Heart left ventricle (tissue), 16 donors: Measurements from ENCODE around the gene SMOC2. TPM values are rescaled to one million over a fixed set of nuclear protein-coding genes. Genes with fewer than 3 reads are reported as not detected.
"Not testable (repeated sequence)": the region's sequence is repeated elsewhere in the genome, so short reads cannot be mapped to it uniquely, and the experiment has no call there.

ENCODE experiments used
- ATAC-seq, 4 donors: fragments of 200-7000 bp; cut with Tn5 transposase; one replicate each; pipeline ENCODE4 v1.9.1; 2020 to 2022; ENCODE audit warnings: moderate library complexity in 4 of 4, mild to moderate bottlenecking in 3 of 4, moderate number of reproducible peaks in 1 of 4
- DNase-seq, 5 donors: peaks; one replicate each; pipeline ENCODE4 v3.0.0-alpha.2; 2020
- H3K27ac ChIP-seq, 12 donors: fragments of 200-600 bp; sonication (generic) in 4 of 12; one replicate each; pipeline versions ENCODE4 v1.5.0 to v1.8.0; 2016 to 2022; ENCODE audit warnings: mild to moderate bottlenecking in 2 of 12
- H3K27me3 ChIP-seq, 9 donors: fragments of 200-600 bp; sonication (generic) in 2 of 9; one replicate each; pipeline versions ENCODE4 v1.5.1 to v1.8.0; 2016 to 2022; ENCODE audit warnings: mild to moderate bottlenecking in 3 of 9
- H3K36me3 ChIP-seq, 9 donors: fragments of 200-600 bp; sonication (generic) in 2 of 9; one replicate each; pipeline versions ENCODE4 v1.5.0 to v1.8.0; 2018 to 2022; ENCODE audit warnings: mild to moderate bottlenecking in 2 of 9
- H3K4me1 ChIP-seq, 12 donors: fragments of 200-600 bp; sonication (generic) in 4 of 12; one replicate each; pipeline versions ENCODE4 v1.5.0 to v1.8.0; 2016 to 2022; ENCODE audit warnings: mild to moderate bottlenecking in 3 of 12
- H3K4me3 ChIP-seq, 12 donors: fragments of 200-600 bp; sonication (generic) in 4 of 12; one replicate each; pipeline versions ENCODE4 v1.5.0 to v1.8.0; 2017 to 2022; ENCODE audit warnings: mild to moderate bottlenecking in 9 of 12, moderate library complexity in 4 of 12
- H3K9me3 ChIP-seq, 12 donors: fragments of 200-600 bp; sonication (generic) in 4 of 12; one replicate each; pipeline versions ENCODE4 v1.5.0 to v1.8.0; 2016 to 2022; ENCODE audit warnings: mild to moderate bottlenecking in 1 of 12
- POLR2A ChIP-seq, 2 donors: fragments of 450-650 bp; IDR thresholded peaks; one replicate each; pipeline ENCODE4 v1.6.1; 2017; ENCODE audit warnings: antibody characterized with exemption in 2 of 2, mild to moderate bottlenecking in 2 of 2, moderate library complexity in 2 of 2
- WGBS, 4 donors: extraction: QIAGEN DNeasy Blood & Tissue Kit in 2 of 4; methylation state at CpG; one replicate each; pipeline versions ENCODE4 v1.1.5 to v1.1.7; 2013 to 2018; 5-methylcytosine and 5-hydroxymethylcytosine counted together
- intact Hi-C, 10 donors: fragments of 100-400 bp; cut with DNase I; formaldehyde crosslinking; loops; one replicate each; pipeline versions ENCODE4 v1.11.1 to v1.14.2; 2022
- polyA plus RNA-seq, 2 donors: library from polyadenylated mRNA; stranded (reverse); fragments of 200-250 nt; gene quantifications; one replicate each; pipeline ENCODE4 v1.2.3, GENCODE V29; 2013
- total RNA-seq, 9 donors: library from RNA; depleted of rRNA in 2 of 9; stranded (reverse); fragments of >200 nt in 2 of 9; fragmentation: NEBNext Ultra II Directional in 3 of 9; extraction: Animal tissue kit (Norgen Biotek cat#: 25700) in 3 of 9; gene quantifications; one replicate each; pipeline versions ENCODE4 v1.1.0 to v1.2.4, GENCODE V29; 2016 to 2023
- TF ChIP-seq, protein P1 (sequence below), 12 donors: fragments of 200-600 bp; sonication (generic) in 4 of 12; IDR thresholded peaks; one replicate each; pipeline versions ENCODE4 v1.5.0 to v1.8.0; 2018 to 2022; ENCODE audit warnings: antibody characterized with exemption in 12 of 12, mild to moderate bottlenecking in 5 of 12
- donor health status: ischemic (EF 13 %, LVEDD 7.1; RV severe dilation, severe dysfunction).
- donor health status: healthy with polysubstance abuse.
- donor health status: DM: no; HTN: yes; CAD: no.
- donor health status: DM: no; HTN: no; CAD: no.
- donor health status: ischemic (EF 25% LVEDD 6.9; RV normal size, moderate dysfunction).
- donor health status: ischemic (EF 25% LVEDD 5.7; RV mildly dilated, moderate dysfunction).
- donor health status: healthy.
- donor health status: DM: yes; HTN: yes; CAD: no.
- donor health status: ischemic (EF 35%, LVEDD 5.7; RV mildly dilated, moderate dysfunction).
- donor health status: nonischemic (EF 11% LVEDD 7.7; RV severe dilation, severe dysfunction).
- donor health status: DM: yes; HTN: yes; CAD: no.
- donor health status: PGD.
- donor health status: ischemic (EF 29% LVEDD 5.4; RV normal size, mild dysfunction).
- donor health status: nonischemic (EF 23%, LVEDD 6.1; RV moderate dilation, normal function).

The SMOC2 gene
- total and polyA plus RNA-seq, 11 donors, result 5.9 to 44.2 (median 15.7) TPM

GRCh38 chr6:168535711-168536110, 94.7 kb downstream of the SMOC2 start:
- intact Hi-C loops, result no loop called here
- DNase-seq (no peak), ATAC-seq (no peak)
- Histone ChIP-seq H3K9me3 (no peaks in the 10 kb centered on the region), H3K27me3 (no peaks in the 10 kb centered on the region), H3K4me3 (no peak overlapping the region), H3K36me3 (no peaks in the 10 kb centered on the region), H3K4me1 (peaks cover 0 to 55% (median 8%) of the 10 kb centered on the region in 12 donors), H3K27ac (peak overlapping the region in 6 of 12 donors; percentile 10 to 71 (median 34))
- TF ChIP-seq, protein P1, sequence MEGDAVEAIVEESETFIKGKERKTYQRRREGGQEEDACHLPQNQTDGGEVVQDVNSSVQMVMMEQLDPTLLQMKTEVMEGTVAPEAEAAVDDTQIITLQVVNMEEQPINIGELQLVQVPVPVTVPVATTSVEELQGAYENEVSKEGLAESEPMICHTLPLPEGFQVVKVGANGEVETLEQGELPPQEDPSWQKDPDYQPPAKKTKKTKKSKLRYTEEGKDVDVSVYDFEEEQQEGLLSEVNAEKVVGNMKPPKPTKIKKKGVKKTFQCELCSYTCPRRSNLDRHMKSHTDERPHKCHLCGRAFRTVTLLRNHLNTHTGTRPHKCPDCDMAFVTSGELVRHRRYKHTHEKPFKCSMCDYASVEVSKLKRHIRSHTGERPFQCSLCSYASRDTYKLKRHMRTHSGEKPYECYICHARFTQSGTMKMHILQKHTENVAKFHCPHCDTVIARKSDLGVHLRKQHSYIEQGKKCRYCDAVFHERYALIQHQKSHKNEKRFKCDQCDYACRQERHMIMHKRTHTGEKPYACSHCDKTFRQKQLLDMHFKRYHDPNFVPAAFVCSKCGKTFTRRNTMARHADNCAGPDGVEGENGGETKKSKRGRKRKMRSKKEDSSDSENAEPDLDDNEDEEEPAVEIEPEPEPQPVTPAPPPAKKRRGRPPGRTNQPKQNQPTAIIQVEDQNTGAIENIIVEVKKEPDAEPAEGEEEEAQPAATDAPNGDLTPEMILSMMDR (IDR thresholded peaks at IDR 0.05), result no peak
- no peak for TF ChIP-seq POLR2A (IDR thresholded peaks at IDR 0.05)
- 89 to 96% (median 93%) methylated on average over 21 to 22 of the region's 22 CpGs for WGBS, 4 donors

DNA sequence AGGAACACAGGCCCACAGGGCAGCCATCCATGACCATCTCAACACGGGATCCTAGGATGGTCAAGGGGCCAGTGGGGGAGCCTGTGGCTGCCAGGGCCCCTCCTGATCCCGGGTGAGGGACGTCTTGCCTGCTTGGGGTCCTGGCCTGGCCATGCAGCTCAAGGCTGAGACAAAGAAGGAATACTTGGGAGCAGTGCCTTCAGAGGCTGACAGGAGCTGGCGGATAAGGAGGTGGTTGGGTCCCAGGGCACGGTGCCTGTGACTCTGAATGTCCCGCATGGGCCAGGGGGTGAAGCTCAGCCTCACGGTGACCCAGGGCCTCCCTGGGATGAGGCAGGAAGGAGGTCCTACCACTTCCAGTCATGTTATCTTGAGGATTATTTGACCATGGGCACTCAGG, 95.2 kb downstream of the SMOC2 start:
- no peak for TF ChIP-seq POLR2A (IDR thresholded peaks at IDR 0.05)
- TF ChIP-seq, protein P1 (IDR thresholded peaks at IDR 0.05), result no peak
- DNase-seq, result no peak
- Histone ChIP-seq H3K27me3 (no peaks in the 10 kb centered on the region), H3K27ac (peak overlapping the region in 10 of 12 donors; percentile 10 to 71 (median 34)), H3K4me3 (no peak overlapping the region), H3K9me3 (no peaks in the 10 kb centered on the region), H3K4me1 (peaks cover 0 to 60% (median 10%) of the 10 kb centered on the region in 12 donors), H3K36me3 (no peaks in the 10 kb centered on the region)
- no peak for ATAC-seq
- intact Hi-C loops, result no loop called here
- 81 to 93% (median 86%) methylated on average over 7 of the region's 7 CpGs for WGBS, 4 donors

DNA sequence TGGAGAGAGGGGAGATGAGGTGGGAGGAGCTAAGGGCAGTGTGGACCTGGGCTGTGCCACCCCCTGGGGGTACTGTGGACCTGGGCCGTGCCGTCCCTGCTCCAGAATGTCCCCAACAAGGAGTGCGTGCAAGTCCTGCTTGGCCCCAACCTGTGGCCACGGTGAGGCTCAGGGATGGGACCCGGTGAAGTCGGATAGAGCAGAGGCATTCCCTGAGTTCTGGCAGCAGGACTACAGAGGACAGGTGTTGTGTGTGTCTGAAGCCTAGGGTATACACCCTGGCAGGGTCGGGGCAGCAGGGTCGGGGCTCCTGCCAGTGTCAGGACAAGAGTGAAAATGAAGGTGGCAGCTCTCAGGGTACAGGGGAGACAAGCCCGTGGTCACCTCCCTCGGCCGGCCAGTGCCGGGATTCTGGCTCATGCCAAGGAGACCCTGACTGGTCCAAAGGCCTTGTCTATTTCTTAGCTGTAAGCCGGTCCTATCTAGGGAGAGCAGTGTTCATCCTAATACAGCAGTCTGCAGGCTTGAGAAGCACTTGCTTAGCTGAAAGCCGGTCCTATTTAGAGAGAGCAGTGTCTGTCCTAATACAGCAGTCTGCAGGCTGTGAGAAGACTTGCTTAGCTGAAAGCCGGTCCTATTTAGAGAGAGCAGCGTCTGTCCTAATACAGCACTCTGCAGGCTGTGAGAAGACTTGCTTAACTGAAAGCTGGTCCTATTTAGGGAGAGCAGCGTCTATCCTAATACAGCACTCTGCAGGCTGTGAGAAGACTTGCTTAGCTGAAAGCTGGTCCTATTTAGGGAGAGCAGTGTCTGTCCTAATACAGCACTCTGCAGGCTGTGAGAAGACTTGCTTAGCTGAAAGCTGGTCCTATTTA, 95.9 kb downstream of the SMOC2 start:
- Histone ChIP-seq H3K27ac (peak overlapping the region in 10 of 12 donors; percentile 3 to 71 (median 44)), H3K4me3 (no peak overlapping the region), H3K4me1 (peaks cover 0 to 67% (median 15%) of the 10 kb centered on the region in 12 donors), H3K27me3 (no peaks in the 10 kb centered on the region), H3K36me3 (no peaks in the 10 kb centered on the region), H3K9me3 (no peaks in the 10 kb centered on the region)
- ATAC-seq (peak in 1 of 4 donors; percentile 21), DNase-seq (no peak)
- TF ChIP-seq, protein P1 (IDR thresholded peaks at IDR 0.05), result peak in 1 of 12 donors; percentile 16
- no peak for TF ChIP-seq POLR2A (IDR thresholded peaks at IDR 0.05)
- intact Hi-C loops, result no loop called here
- WGBS, 4 donors, result 80 to 84% (median 82%) methylated on average over 17 of the region's 17 CpGs

DNA sequence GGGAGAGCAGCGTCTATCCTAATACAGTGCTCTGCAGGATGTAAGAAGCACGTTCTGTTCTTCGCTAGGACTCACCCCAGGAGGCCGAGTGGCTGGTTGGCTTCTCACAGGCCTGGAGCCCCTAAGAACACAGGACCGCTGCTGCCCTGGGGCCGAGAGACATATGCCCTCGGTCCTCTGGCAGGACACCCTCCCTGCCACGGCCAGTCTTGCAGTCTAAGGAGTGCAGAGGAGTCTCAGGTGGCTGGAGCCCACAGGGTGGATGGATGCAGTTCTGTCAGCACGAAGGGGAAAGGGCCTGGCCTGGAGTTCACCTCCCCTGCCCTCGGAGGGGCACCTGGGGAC, 96.5 kb downstream of the SMOC2 start:
- intact Hi-C loops, result no loop called here
- H3K27me3 ChIP-seq, result no peaks in the 10 kb centered on the region
- TF ChIP-seq, protein P1 (IDR thresholded peaks at IDR 0.05), result peak in 1 of 12 donors; percentile 1
- TF ChIP-seq POLR2A (IDR thresholded peaks at IDR 0.05), result no peak
- no peak for DNase-seq
- no peaks in the 10 kb centered on the region for H3K36me3 ChIP-seq
- 57 to 74% (median 71%) methylated on average over 7 to 10 of the region's 10 CpGs for WGBS, 4 donors
- H3K27ac ChIP-seq, result peak overlapping the region in 8 of 12 donors; percentile 26 to 71 (median 48)
- H3K4me3 ChIP-seq, result no peak overlapping the region
- no peak for ATAC-seq
- H3K4me1 ChIP-seq, result peaks cover 0 to 71% (median 16%) of the 10 kb centered on the region in 12 donors
- no peaks in the 10 kb centered on the region for H3K9me3 ChIP-seq

- H3K27me3 ChIP-seq, H3K4me3 ChIP-seq, H3K36me3 ChIP-seq, H3K9me3 ChIP-seq, ATAC-seq, intact Hi-C loops, DNase-seq: not testable (repeated sequence)
- 81 to 89% (median 83%) methylated on average over 8 to 14 of the region's 14 CpGs for WGBS, 4 donors
- H3K27ac ChIP-seq, result peak overlapping the region in 3 of 12 donors; percentile 29 to 42 (median 36)
- peaks cover 0 to 66% (median 16%) of the 10 kb centered on the region in 12 donors for H3K4me1 ChIP-seq
Measured at GRCh38 chr6:168538188-168538891, 97.4 kb downstream of the SMOC2 start.
